IPS-11a (cell line): ENCODE results near the gene MYO1F.

Experiments used
- H3K4me3 ChIP-seq: one replicate; pipeline ENCODE4 v1.5.1; 2013; ENCODE audit warnings: low read depth, low read length, control low read depth

Gene MYO1F

DNA sequence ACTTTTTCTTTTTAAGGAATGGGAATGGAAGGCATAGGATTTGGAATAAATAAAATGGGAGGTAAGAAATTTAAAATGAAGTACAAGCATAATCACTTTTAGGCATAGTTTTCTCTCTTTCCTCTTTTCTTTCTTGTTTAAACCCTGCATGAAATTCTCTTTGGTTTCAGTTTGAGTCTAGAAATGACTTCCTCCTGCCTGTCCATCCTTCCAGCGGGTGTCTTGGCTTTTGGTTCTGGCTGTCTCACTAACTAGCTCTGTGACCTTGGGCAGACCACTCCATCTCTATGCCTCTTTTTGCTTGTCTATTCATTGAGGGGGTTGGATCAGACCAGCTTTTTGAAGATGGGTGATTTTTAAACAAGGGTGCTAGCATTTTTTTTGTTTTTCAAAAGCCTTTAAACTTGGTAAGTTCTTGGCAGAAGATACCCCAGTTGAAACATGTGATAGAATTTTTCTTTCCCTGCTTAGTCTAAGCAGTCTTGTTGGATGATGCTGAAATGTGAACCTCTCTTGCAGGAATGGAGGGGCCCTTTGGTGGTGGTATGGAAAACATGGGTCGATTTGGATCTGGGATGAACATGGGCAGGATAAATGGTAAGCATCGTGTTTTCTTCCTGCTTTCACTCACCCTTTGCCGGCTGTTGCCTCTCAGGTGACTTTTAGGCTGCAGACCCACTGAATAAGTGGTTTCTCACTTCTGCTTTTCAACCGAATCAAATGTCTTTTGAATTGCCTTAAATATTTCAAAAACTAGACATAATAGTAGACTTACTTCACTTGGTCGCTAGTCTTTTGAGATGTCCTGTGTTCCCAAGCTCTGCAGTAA lies 103.4 kb downstream of the MYO1F start:
- H3K4me3 ChIP-seq = no peak overlapping the region
